Measurements from ENCODE around the gene EPHB1. TPM values are rescaled to one million over a fixed set of nuclear protein-coding genes. Genes with fewer than 3 reads are reported as not detected.

Gene EPHB1
- total RNA-seq, 4 donors from 2014 or later, result 0.74 to 2.2 (median 1.1) TPM

- ATAC-seq (ENCODE audit: low FRiP score) (no peak), DNase-seq (ENCODE audit: low spot score) (no peak)
- TF ChIP-seq CTCF (IDR thresholded peaks at IDR 0.05), result no peak
These were observed 274.3 kb downstream of the EPHB1 start for GRCh38 chr3:135069406-135069805.

GRCh38 chr3:135071483-135071882 lies 276.4 kb downstream of the EPHB1 start:
- TF ChIP-seq CTCF (IDR thresholded peaks at IDR 0.05), result no peak
- no peak for DNase-seq (ENCODE audit: low spot score)
- ATAC-seq (ENCODE audit: low FRiP score), result no peak

GRCh38 chr3:135072431-135072830 lies 277.4 kb downstream of the EPHB1 start:
- ATAC-seq (ENCODE audit: low FRiP score) (no peak), DNase-seq (ENCODE audit: low spot score) (no peak)
- no peak for TF ChIP-seq CTCF (IDR thresholded peaks at IDR 0.05)

GRCh38 chr3:135075157-135075556 lies 280.1 kb downstream of the EPHB1 start:
- DNase-seq (ENCODE audit: low spot score) (no peak), ATAC-seq (ENCODE audit: low FRiP score) (no peak)
- TF ChIP-seq CTCF (IDR thresholded peaks at IDR 0.05), result no peak

GRCh38 chr3:135076341-135076740 lies 281.3 kb downstream of the EPHB1 start:
- no peak for TF ChIP-seq CTCF (IDR thresholded peaks at IDR 0.05)
- no peak for DNase-seq (ENCODE audit: low spot score)

DNA sequence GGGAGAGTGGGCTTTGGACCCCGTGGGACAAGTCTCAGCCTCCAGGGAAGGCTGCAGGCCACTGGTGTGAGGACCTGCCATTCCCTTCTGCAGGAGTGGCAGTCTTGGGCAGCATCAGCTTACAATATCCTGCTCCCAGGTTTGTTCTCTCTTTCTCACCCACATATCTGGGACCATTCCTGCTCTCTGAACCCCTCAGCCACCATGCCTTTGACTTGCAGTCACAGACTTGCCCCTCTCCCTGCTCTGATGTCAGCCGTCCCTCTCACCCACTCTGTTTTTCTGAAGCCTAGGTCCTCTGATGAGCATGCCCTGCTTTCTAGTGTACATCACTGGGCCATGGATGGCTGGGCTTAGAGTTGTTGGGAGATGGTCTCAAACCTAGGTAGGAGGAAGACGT lies 282.1 kb downstream of the EPHB1 start:
- ATAC-seq (ENCODE audit: low FRiP score) (no peak), DNase-seq (ENCODE audit: low spot score) (no peak)

More at GRCh38 chr3:135076341-135076740, 281.3 kb downstream of the EPHB1 start:
- ATAC-seq (ENCODE audit: low FRiP score), result no peak

More for the DNA sequence above, 282.1 kb downstream of the EPHB1 start:
- TF ChIP-seq CTCF (IDR thresholded peaks at IDR 0.05), result no peak

Measured in omental fat pad (tissue), 4 donors.